Kidney (tissue), 14 donors: Measurements from ENCODE around the gene TIPRL. TPM values are rescaled to one million over a fixed set of nuclear protein-coding genes. Genes with fewer than 3 reads are reported as not detected.

Source experiments
- DNase-seq, 5 donors: peaks; one replicate each; pipeline ENCODE4 v3.0.0-alpha.2; 2013 to 2020
- FAIRE-seq: peaks from 2 replicates; lab custom pipeline; 2012; peaks lifted over from hg19 to GRCh38; lab: Jason Lieb, UNC
- H3K27ac ChIP-seq, 2 donors: one replicate each; pipeline ENCODE4 v1.7.0; 2013; ENCODE audit warnings: low read depth in 2 of 2, low read length in 2 of 2, inconsistent platforms in 1 of 2
- H3K27me3 ChIP-seq: one replicate; pipeline ENCODE4 v1.7.1; 2013; ENCODE audit warnings: low read length, inconsistent platforms; ENCODE audit not compliant: control insufficient read depth, insufficient read depth
- H3K36me3 ChIP-seq, 3 donors: one replicate each; pipeline versions ENCODE4 v1.7.0 to v1.7.1; 2013; ENCODE audit warnings: low read length in 3 of 3, control low read depth in 1 of 3, inconsistent platforms in 1 of 3; ENCODE audit not compliant: insufficient read depth in 3 of 3, control insufficient read depth in 2 of 3
- H3K4me1 ChIP-seq, 3 donors: one replicate each; pipeline versions ENCODE4 v1.7.0 to v1.7.1; 2013; ENCODE audit warnings: low read length in 3 of 3, inconsistent platforms in 1 of 3, low read depth in 1 of 3; ENCODE audit not compliant: control insufficient read depth in 2 of 3, insufficient read depth in 2 of 3
- H3K4me3 ChIP-seq, 3 donors: one replicate each; pipeline versions ENCODE4 v1.7.0 to v1.8.1; 2013; ENCODE audit warnings: low read length in 3 of 3, control low read depth in 1 of 3, inconsistent platforms in 1 of 3
- H3K9ac ChIP-seq, 3 donors: one replicate each; pipeline versions ENCODE4 v1.7.0 to v1.7.1; 2013; ENCODE audit warnings: low read length in 3 of 3, control low read depth in 1 of 3, inconsistent platforms in 1 of 3
- H3K9me3 ChIP-seq, 3 donors: one replicate each; pipeline versions ENCODE4 v1.7.0 to v1.7.1; 2013; ENCODE audit warnings: low read length in 3 of 3, control low read depth in 1 of 3, inconsistent platforms in 1 of 3; ENCODE audit not compliant: control insufficient read depth in 2 of 3, insufficient read depth in 1 of 3
- intact Hi-C: fragments of 100-400 bp; cut with DNase I; formaldehyde crosslinking; loops from one replicate; pipeline ENCODE4 v1.11.1; 2022
- polyA plus RNA-seq: library from polyadenylated mRNA; stranded (reverse); fragments of 350-450 nt; fragmentation: Illumina TruSeq; extraction: RNeasy Lipid Tissue Mini Kit (QIAGEN cat#74804); gene quantifications from one replicate; pipeline ENCODE4 v1.2.3, GENCODE V29; 2014; ENCODE audit warnings: low read depth, low replicate concordance; ENCODE audit not compliant: insufficient read depth
- total RNA-seq: library from RNA; stranded (reverse); fragmentation: NEBNext Ultra II Directional; extraction: Animal tissue kit (Norgen Biotek cat#: 25700); gene quantifications from one replicate; pipeline ENCODE4 v1.2.1, GENCODE V29; 2021
- TF ChIP-seq, protein P1 (sequence below): IDR thresholded peaks from 3 replicates; pipeline ENCODE4 v1.5.1; 2012; ENCODE audit warnings: mild to moderate bottlenecking, moderate library complexity, borderline replicate concordance; ENCODE audit not compliant: insufficient read depth; ENCODE audit errors: extremely low read depth
- donor health status: control.
- donor health status: control.
- donor health status: control.
- donor health status: control.
- donor health status: control.
- donor health status: DM: yes; HTN: yes; CAD: no.
- donor health status: Normal renal cell carcinoma (clear cell type).

The TIPRL gene
- total and polyA plus RNA-seq, 2 donors from 2014 or later = 20.7 to 26.3 TPM

DNA sequence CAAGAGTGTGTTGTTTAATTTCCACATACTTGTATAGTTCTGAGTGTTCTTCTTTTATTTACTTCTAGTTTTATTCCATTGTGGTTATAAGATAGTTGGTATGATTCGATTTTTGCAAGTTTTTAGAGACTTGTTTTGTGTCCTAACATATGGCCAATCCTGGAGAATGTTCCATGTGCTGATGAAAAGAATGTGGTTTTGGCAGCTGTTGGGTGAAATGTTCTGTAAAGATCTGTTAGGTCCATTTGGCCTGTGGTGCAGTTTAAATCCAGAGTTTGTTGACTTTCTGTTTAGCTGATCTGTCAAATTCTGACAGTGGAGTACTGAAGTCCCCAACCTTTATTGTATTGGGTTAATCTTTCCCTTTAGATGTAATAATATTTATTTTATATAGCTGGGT, 19.5 kb upstream of the TIPRL start:
- FAIRE-seq (no peak), DNase-seq (no peak)
- Histone ChIP-seq H3K27me3 (no peaks in the 10 kb centered on the region), H3K9me3 (peaks cover 0 to 14% (median 3%) of the 10 kb centered on the region in 3 donors), H3K36me3 (no peaks in the 10 kb centered on the region), H3K27ac (no peak overlapping the region), H3K4me3 (no peak overlapping the region), H3K9ac (no peak overlapping the region), H3K4me1 (no peaks in the 10 kb centered on the region)
- intact Hi-C loops = no loop called here
- TF ChIP-seq, protein P1, sequence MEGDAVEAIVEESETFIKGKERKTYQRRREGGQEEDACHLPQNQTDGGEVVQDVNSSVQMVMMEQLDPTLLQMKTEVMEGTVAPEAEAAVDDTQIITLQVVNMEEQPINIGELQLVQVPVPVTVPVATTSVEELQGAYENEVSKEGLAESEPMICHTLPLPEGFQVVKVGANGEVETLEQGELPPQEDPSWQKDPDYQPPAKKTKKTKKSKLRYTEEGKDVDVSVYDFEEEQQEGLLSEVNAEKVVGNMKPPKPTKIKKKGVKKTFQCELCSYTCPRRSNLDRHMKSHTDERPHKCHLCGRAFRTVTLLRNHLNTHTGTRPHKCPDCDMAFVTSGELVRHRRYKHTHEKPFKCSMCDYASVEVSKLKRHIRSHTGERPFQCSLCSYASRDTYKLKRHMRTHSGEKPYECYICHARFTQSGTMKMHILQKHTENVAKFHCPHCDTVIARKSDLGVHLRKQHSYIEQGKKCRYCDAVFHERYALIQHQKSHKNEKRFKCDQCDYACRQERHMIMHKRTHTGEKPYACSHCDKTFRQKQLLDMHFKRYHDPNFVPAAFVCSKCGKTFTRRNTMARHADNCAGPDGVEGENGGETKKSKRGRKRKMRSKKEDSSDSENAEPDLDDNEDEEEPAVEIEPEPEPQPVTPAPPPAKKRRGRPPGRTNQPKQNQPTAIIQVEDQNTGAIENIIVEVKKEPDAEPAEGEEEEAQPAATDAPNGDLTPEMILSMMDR = no peak

DNA sequence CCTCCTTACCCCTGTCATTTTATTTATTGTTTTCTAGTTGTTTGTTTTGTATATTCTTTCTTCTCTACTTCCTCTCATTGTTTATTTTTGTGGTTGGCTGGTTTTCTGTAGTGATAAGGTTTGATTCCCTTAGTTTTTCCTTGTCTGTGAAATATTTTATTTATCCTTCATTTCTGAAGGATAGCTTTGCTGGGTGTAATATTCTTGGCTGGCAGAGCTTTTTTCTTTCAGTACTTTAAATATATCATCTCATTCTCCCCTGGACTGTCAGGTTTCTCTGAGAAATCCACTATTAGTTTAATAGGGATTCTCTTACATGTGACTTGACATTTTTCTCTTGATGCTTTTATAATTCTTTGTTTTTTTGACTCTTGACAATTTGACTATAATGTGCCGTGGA, 18.8 kb upstream of the TIPRL start:
- Histone ChIP-seq H3K36me3 (no peaks in the 10 kb centered on the region), H3K9ac (no peak overlapping the region), H3K9me3 (peaks cover 0 to 14% (median 3%) of the 10 kb centered on the region in 3 donors), H3K27ac (no peak overlapping the region), H3K27me3 (no peaks in the 10 kb centered on the region), H3K4me3 (no peak overlapping the region), H3K4me1 (no peaks in the 10 kb centered on the region)
- DNase-seq (no peak), FAIRE-seq (no peak)
- TF ChIP-seq, protein P1 = no peak
- intact Hi-C loops = no loop called here

DNA sequence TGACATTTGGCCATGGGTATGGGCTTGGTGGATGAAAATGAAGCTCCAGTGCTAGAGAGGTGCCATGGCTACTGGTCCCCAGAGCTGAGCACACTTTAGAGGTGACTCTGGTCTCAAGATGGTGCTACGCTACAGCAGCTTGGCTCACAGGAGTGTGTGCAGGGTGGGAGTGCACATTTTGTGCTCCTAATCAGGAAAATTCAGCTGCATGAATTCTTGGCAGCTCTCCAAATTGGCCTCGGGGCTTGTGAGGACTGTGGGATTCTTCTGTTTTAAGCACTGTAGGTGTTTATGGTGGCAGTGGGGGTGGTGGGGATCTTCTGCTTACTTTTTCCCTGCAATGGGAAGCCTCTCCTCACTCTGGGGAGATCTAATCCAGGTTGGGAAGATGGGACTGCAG, 17.3 kb upstream of the TIPRL start:
- Histone ChIP-seq H3K4me1 (no peaks in the 10 kb centered on the region), H3K27me3 (no peaks in the 10 kb centered on the region), H3K9me3 (peaks cover 0 to 14% (median 3%) of the 10 kb centered on the region in 3 donors), H3K9ac (no peak overlapping the region), H3K27ac (no peak overlapping the region), H3K36me3 (no peaks in the 10 kb centered on the region), H3K4me3 (no peak overlapping the region)
- FAIRE-seq (no peak), DNase-seq (peak in 2 of 5 donors; percentile 31 to 39)
- TF ChIP-seq, protein P1 = no peak
- intact Hi-C loops = no loop called here

DNA sequence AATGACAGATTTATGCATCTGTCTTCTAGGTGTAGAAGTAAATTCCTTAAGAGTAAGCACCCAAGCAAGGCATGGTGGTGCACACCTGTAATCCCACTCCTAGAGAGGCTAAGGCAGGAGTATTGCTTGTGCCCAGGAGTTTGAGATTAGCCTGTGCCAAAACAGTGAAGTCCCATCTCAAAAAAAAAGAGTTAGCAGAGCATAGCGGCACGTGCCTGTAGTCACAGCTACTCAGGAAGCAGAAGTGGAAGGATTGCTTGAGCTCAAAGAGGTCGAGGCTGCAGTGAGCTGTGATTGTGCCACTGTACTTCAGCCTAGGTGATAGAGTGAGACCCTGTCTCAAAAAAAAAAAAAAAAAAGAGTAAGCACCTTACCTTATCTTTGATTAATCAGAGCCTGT, 15.1 kb upstream of the TIPRL start:
- DNase-seq (no peak), FAIRE-seq (no peak)
- intact Hi-C loops = no loop called here
- Histone ChIP-seq H3K4me1 (no peaks in the 10 kb centered on the region), H3K9me3 (peaks cover 0 to 5% (median 0%) of the 10 kb centered on the region in 3 donors), H3K9ac (no peak overlapping the region), H3K27me3 (no peaks in the 10 kb centered on the region), H3K4me3 (no peak overlapping the region), H3K36me3 (no peaks in the 10 kb centered on the region), H3K27ac (no peak overlapping the region)
- TF ChIP-seq, protein P1 = no peak
